H1 (cell line): ENCODE measurements around the gene PLPP4. TPM values are rescaled to one million over a fixed set of nuclear protein-coding genes. Genes with fewer than 3 reads are reported as not detected.

Source experiments
- USF2 ChIP-seq: IDR thresholded peaks from 2 replicates; pipeline ENCODE4 v1.6.1; 2011; ENCODE audit warnings: low read length, improper control_type of control experiment
- polyA plus RNA-seq, 7 experiments: library from polyadenylated mRNA; depleted of rRNA in 3 of 7; stranded (reverse) in 5 of 7; unstranded in 2 of 7; fragments of >200 nt in 5 of 7; fragments of 200-250 nt in 2 of 7; gene quantifications; 1 replicate in 5 of 7; 2 replicates in 1 of 7; 4 replicates in 1 of 7; pipeline versions ENCODE4 v1.2.1 to v1.2.3, GENCODE V29; 2011 to 2013; ENCODE audit warnings: missing spikeins in 2 of 7, mixed read lengths in 2 of 7
- total RNA-seq: library from RNA; stranded (reverse); fragmentation: NEBNext Ultra II Directional; extraction: Animal tissue kit (Norgen Biotek cat#: 25700); gene quantifications from 2 replicates; pipeline ENCODE4 v1.2.1, GENCODE V29; 2021

Gene PLPP4
- total and polyA plus RNA-seq, 2 of the 8 experiments (the other 6 are each of a cell fraction or from before 2014, with no cell fraction given) = 0.30 TPM; not detected in 1

- no peak for TF ChIP-seq USF2
Observed at GRCh38 chr10:120493411-120494312, 36.6 kb downstream of the PLPP4 start (continued).
